A549 treated with CpdA at 1 μM for 4 hours (cell line): Measurements from ENCODE around the gene COX14. TPM values are rescaled to one million over a fixed set of nuclear protein-coding genes. Genes with fewer than 3 reads are reported as not detected.

ENCODE experiments used
- total RNA-seq: library from RNA; stranded (reverse); fragments of 200-300 nt; extraction: Qiagen RNA extraction; gene quantifications from 5 replicates; pipeline ENCODE4 v1.2.3, GENCODE V29; 2022; ENCODE audit warnings: low read depth

COX14 gene
- total RNA-seq = 69.4 to 79.1 TPM (median 75.1 TPM) in 5 replicates

DNA sequence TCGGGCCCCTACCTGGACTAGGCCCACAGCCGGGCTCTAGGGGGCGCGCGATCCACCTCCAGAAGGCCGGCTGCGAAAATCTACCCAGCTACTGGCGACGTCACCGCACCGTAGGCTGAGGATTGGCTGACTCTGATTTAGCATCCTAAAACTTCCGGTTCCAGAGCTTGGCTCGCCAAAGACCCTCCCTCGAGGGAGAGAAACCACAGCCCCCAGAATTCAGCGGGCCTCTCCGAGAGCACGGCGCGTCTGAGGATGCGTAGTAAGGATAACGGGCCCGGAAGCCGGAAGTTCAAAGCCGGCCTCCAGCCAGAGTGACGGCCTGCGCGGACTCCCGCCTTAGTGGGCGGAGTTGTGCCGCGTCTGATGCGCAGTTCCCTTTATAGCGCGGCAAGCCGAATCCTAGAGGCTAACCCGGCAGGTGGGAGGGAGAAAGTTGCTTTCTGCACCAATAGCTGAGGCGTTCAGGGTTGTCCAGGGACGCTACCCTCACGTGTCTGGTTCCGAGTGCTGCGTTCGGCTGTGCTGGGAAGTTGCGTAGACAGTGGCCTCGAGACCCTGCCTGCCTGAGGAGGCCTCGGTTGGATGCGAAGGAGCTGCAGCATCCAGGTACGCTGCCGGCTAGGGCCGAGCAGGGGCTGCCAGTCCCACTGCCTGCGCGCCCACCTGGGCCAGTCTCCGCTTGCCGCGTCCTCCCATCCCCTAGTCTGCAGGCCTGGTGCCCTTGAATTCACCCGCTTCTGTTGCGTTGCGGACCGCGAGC is at the start of gene COX14:
TSS of gene COX14 (plus strand) at position 544 of the 763 bp plus-strand sequence. CDS start 7,808 bp downstream, outside the sequence.

DNA sequence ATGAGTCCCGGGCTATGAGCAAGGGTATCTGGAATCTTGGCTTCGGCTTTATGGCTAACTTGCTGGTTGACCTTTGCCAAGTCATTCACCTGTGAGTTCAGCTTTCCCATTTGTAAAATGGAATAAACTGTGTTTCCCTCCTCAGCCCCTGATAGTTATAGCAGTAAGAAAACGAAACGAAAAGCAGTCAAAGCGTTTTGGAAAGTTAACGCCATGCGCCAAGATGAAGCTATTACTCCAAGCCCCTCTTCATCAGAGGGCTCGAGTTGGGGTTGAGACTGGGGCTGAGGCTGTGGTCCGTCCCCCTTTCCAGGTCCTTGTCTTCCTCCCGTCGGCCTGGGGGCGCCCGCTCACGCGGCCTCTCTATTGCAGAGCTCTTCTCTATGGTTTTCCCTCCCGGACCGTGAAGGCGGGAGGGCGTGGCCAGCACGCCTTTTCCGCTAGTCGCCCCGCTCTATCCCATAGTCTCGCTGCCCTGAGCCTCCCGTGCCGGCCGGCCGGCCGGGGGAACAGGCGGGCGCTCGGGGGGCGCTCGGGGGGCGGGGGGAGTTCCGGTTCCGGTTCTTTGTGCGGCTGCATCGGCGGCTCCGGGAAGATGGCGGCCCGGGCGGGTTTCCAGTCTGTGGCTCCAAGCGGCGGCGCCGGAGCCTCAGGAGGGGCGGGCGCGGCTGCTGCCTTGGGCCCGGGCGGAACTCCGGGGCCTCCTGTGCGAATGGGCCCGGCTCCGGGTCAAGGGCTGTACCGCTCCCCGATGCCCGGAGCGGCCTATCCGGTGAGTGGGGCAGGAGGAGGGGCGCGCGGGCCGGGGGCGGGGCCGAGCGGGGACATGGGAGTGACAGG is 27.0 kb upstream of the COX14 start, which contains the start of gene SMARCD1:
TSS of gene SMARCD1 (plus strand) at position 568 of the 840 bp plus-strand sequence. CDS start at position 596, 28 bp downstream.

GRCh38 chr12:50103767-50104321 is 8.2 kb upstream of the COX14 start, which contains the start of gene GPD1:
TSS of gene GPD1 (plus strand) at chr12:50104008. CDS start at chr12:50104051, 43 bp downstream.

DNA sequence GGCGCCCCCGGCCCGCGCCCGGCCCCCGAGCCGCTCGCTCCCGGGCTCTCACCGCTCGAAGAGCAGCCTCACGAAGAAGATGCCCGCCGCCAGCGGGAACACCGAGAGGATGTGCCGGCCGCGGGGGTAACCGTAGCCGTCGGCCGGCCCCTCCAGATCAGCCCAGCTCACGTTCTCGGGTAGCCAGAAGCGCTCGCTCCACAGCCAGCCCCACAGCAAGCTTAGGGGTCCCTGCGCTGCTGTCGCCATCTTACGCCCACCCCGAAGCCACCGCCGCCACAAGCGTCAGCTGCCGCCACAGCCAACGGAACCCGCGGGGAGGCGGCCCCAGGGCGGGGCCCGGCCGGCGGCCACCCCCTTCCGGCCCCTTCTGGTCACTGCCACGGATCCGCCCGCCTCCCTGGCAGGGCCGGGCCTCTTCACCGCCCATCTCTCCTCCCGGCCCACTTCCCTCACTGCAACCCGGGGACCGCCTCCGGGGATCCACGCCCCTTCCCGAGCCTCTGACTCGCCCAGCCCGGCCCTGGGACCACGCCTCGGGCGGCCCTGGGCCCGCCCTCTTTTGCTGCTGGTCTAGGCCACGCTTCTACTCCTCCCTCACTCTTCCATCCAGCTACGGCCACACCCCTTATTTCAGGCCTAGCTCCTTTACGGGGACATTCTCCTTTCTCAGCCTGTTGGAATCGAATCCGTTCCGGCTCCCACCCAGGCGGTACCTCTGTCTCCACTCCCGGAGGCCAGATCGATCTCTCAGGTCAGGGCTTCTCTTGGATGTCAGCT is 55.2 kb downstream of the COX14 start, which contains the start of gene CERS5:
TSS of gene CERS5 (minus strand) at position 321 of the 780 bp plus-strand sequence. CDS start at position 249, 72 bp downstream.

Other genes with a start within 250 kb of the COX14 start
- 0.06 to 0.14 TPM in 2 of 5 replicates, not detected in the others for gene FAIM2, start 208.3 kb upstream of the COX14 start, total RNA-seq
- not detected in 5 replicates for gene AQP2, start 161.5 kb upstream of the COX14 start, total RNA-seq
- gene AQP5, start 150.4 kb upstream of the COX14 start, total RNA-seq = not detected in 5 replicates
- not detected in 5 replicates for gene AQP6, start 139.3 kb upstream of the COX14 start, total RNA-seq
- 75.5 to 97.3 TPM (median 82.6 TPM) in 5 replicates for gene RACGAP1, start 86.7 kb upstream of the COX14 start, total RNA-seq
- gene ASIC1, start 54.6 kb upstream of the COX14 start, total RNA-seq = 4.8 to 7.1 TPM (median 5.9 TPM) in 5 replicates
- 69.5 to 78.9 TPM (median 73.6 TPM) in 5 replicates for gene SMARCD1, start 26.9 kb upstream of the COX14 start, total RNA-seq
- 0.10 to 0.32 TPM (median 0.20 TPM) in 4 of 5 replicates, not detected in the other for gene GPD1, start 8.2 kb upstream of the COX14 start, total RNA-seq
- gene CERS5, start 55.1 kb downstream of the COX14 start, total RNA-seq = 25.3 to 29.4 TPM (median 28.5 TPM) in 5 replicates
- 5.3 to 10.5 TPM (median 7.2 TPM) in 5 replicates for gene LIMA1, start 171.3 kb downstream of the COX14 start, total RNA-seq